GM21515 (cell line): ENCODE measurements around the gene SFRP5.

ENCODE experiments used
- ATAC-seq: cut with Tn5 transposase; IDR thresholded peaks from one replicate; pipeline ENCODE4 v1.9.1; 2021; ENCODE audit not compliant: unreplicated experiment

SFRP5 gene

GRCh38 chr10:97771913-97772823 is at the start of gene SFRP5:
Gene SFRP5 (minus strand): TSS chr10:97771999. CDS start chr10:97771833, 166 bp downstream.
- ATAC-seq, result no peak

- ATAC-seq, result no peak
Measured at GRCh38 chr10:97820096-97820704, 48.4 kb upstream of the SFRP5 start.

GRCh38 chr10:97818572-97818971 is 46.8 kb upstream of the SFRP5 start:
- no peak for ATAC-seq

GRCh38 chr10:97816609-97817008 is 44.8 kb upstream of the SFRP5 start:
- no peak for ATAC-seq

GRCh38 chr10:97814996-97815395 is 43.2 kb upstream of the SFRP5 start:
- no peak for ATAC-seq

GRCh38 chr10:97813311-97813710 is 41.5 kb upstream of the SFRP5 start:
- no peak for ATAC-seq

- no peak for ATAC-seq
Measured at GRCh38 chr10:97812696-97813095, 40.9 kb upstream of the SFRP5 start.

- ATAC-seq, result no peak
Measured at GRCh38 chr10:97811958-97812357, 40.2 kb upstream of the SFRP5 start.

- ATAC-seq, result no peak
Measured at GRCh38 chr10:97810446-97810845, 38.6 kb upstream of the SFRP5 start.

- ATAC-seq, result no peak
Measured at GRCh38 chr10:97805949-97806348, 34.1 kb upstream of the SFRP5 start.

- ATAC-seq, result no peak
Measured at GRCh38 chr10:97805096-97805884, 33.5 kb upstream of the SFRP5 start.

GRCh38 chr10:97801422-97801821 is 29.6 kb upstream of the SFRP5 start:
- no peak for ATAC-seq

- no peak for ATAC-seq
Measured at GRCh38 chr10:97800474-97800873, 28.7 kb upstream of the SFRP5 start.

GRCh38 chr10:97798958-97799610 is 27.3 kb upstream of the SFRP5 start:
- no peak for ATAC-seq

GRCh38 chr10:97796651-97797050 is 24.9 kb upstream of the SFRP5 start:
- ATAC-seq, result no peak

GRCh38 chr10:97795886-97796285 is 24.1 kb upstream of the SFRP5 start:
- ATAC-seq, result no peak

- no peak for ATAC-seq
Measured at GRCh38 chr10:97791824-97792721, 20.3 kb upstream of the SFRP5 start.

GRCh38 chr10:97789770-97790397 is 18.1 kb upstream of the SFRP5 start:
- ATAC-seq, result no peak
